SK-N-SH (cell line): ENCODE measurements around the gene CNGA4. TPM values are rescaled to one million over a fixed set of nuclear protein-coding genes. Genes with fewer than 3 reads are reported as not detected.

ENCODE experiments used
- CTCF ChIA-PET: fragments of 300-600, 350-600 bp; formaldehyde crosslinking; extraction: SDS; loops from one replicate; lab custom pipeline; 2021; lab: Yijun Ruan, JAX
- POLR2A ChIA-PET: fragments of 350-600 bp; sonication (Branson Sonifier 250); formaldehyde crosslinking; extraction: SDS; loops from one replicate; lab custom pipeline; 2020; ENCODE audit warnings: antibody characterized with exemption, inconsistent platforms; lab: Yijun Ruan, JAX
- DNase-seq: peaks from one replicate; pipeline ENCODE4 v3.0.0; 2012
- H2AFZ ChIP-seq: fragments of 200-600 bp; sonication (generic); 2 replicates; pipeline ENCODE4 v1.8.1; 2016; ENCODE audit warnings: antibody characterized with exemption, mild to moderate bottlenecking, low read depth
- H3F3A ChIP-seq: fragments of 200-600 bp; sonication (generic); replicated peaks from 2 replicates; pipeline ENCODE3; 2016; ENCODE audit warnings: antibody characterized with exemption, mild to moderate bottlenecking; ENCODE audit not compliant: insufficient read depth
- H3K27ac ChIP-seq, 2 experiments: fragments of 200-500 bp in 1 of 2; fragments of 200-600 bp in 1 of 2; sonication (Bioruptor generic) in 1 of 2; sonication (generic), shearing (Covaris generic) in 1 of 2; 2 replicates each; pipeline versions ENCODE4 v1.5.1 to v1.6.1; 2014 to 2016; ENCODE audit warnings: low read depth in 2 of 2, inconsistent platforms in 1 of 2, low read length in 1 of 2, mild to moderate bottlenecking in 1 of 2, mixed read lengths in 1 of 2
- H3K27me3 ChIP-seq: fragments of 200-600 bp; sonication (generic), shearing (Covaris generic); 2 replicates; pipeline ENCODE4 v1.6.1; 2016; ENCODE audit warnings: mixed run types; ENCODE audit not compliant: insufficient read depth
- H3K36me3 ChIP-seq, 2 experiments: fragments of 200-500 bp in 1 of 2; fragments of 200-600 bp in 1 of 2; sonication (Bioruptor generic) in 1 of 2; sonication (generic) in 1 of 2; replicated peaks in 1 of 2; 2 replicates each; pipeline versions ENCODE3 to v1.5.1; 2014 to 2016; ENCODE audit warnings: low read length in 1 of 2, mild to moderate bottlenecking in 1 of 2; ENCODE audit not compliant: insufficient read depth in 2 of 2, control insufficient read depth in 1 of 2
- H3K4me1 ChIP-seq, 2 experiments: fragments of 200-500 bp in 1 of 2; fragments of 200-600 bp in 1 of 2; sonication (Bioruptor generic) in 1 of 2; sonication (generic), shearing (Covaris generic) in 1 of 2; 2 replicates each; pipeline versions ENCODE4 v1.5.1 to v1.6.1; 2014 to 2016; ENCODE audit warnings: low read depth in 1 of 2, low read length in 1 of 2, mixed run types in 1 of 2; ENCODE audit not compliant: insufficient read depth in 2 of 2, control insufficient read depth in 1 of 2
- H3K4me2 ChIP-seq: fragments of 200-600 bp; sonication (generic), shearing (Covaris generic); 2 replicates; pipeline ENCODE4 v1.6.1; 2017; ENCODE audit warnings: mixed run types
- H3K4me3 ChIP-seq, 2 experiments: fragments of 200-500 bp in 1 of 2; fragments of 200-600 bp in 1 of 2; sonication (Bioruptor generic) in 1 of 2; sonication (generic), shearing (Covaris generic) in 1 of 2; 2 replicates each; pipeline versions ENCODE4 v1.5.1 to v1.8.1; 2014 to 2016; ENCODE audit warnings: low read depth in 2 of 2, inconsistent platforms in 1 of 2, low read length in 1 of 2, mild to moderate bottlenecking in 1 of 2, mixed read lengths in 1 of 2, moderate library complexity in 1 of 2
- H3K79me2 ChIP-seq: fragments of 200-600 bp; sonication (generic); 2 replicates; pipeline ENCODE4 v1.8.1; 2017; ENCODE audit warnings: mild to moderate bottlenecking; ENCODE audit not compliant: insufficient read depth
- H3K9ac ChIP-seq: fragments of 200-600 bp; sonication (generic); 2 replicates; pipeline ENCODE4 v1.6.1; 2017; ENCODE audit warnings: mixed run types
- H3K9me2 ChIP-seq: fragments of 200-600 bp; sonication (generic); 2 replicates; pipeline ENCODE4 v1.6.1; 2017; ENCODE audit warnings: mixed run types
- H3K9me3 ChIP-seq: fragments of 200-600 bp; sonication (generic); 2 replicates; pipeline ENCODE4 v1.6.1; 2017; ENCODE audit warnings: mixed run types, mild to moderate bottlenecking, moderate library complexity
- H4K20me1 ChIP-seq: fragments of 200-600 bp; sonication (generic); 2 replicates; pipeline ENCODE4 v1.6.1; 2017; ENCODE audit warnings: mild to moderate bottlenecking, mixed run types; ENCODE audit not compliant: insufficient read depth
- ELF1 ChIP-seq: IDR thresholded peaks from 2 replicates; pipeline ENCODE4 v1.4.0; 2012
- EP300 ChIP-seq, 2 experiments: IDR thresholded peaks; 2 replicates each; pipeline versions ENCODE4 v1.4.0 to v1.6.1; 2012; ENCODE audit warnings: borderline replicate concordance in 1 of 2, low read depth in 1 of 2, low read length in 1 of 2
- EZH2phosphoT487 ChIP-seq: fragments of 200-600 bp; sonication (generic); IDR thresholded peaks from 2 replicates; pipeline ENCODE4 v1.6.1; 2017; ENCODE audit warnings: low read depth, mixed run types, mild to moderate bottlenecking, antibody characterized with exemption, moderate library complexity, borderline replicate concordance
- FOSL2 ChIP-seq: IDR thresholded peaks from 2 replicates; pipeline ENCODE4 v1.4.0; 2012; ENCODE audit warnings: low read depth, mild to moderate bottlenecking, moderate library complexity, borderline replicate concordance
- FOXJ3 ChIP-seq: sonication (generic); formaldehyde crosslinking; IDR thresholded peaks from 2 replicates; pipeline ENCODE4 v1.5.1; 2020; ENCODE audit warnings: mild to moderate bottlenecking, missing genetic modification reagents
- GABPA ChIP-seq: IDR thresholded peaks from 2 replicates; pipeline ENCODE4 v1.4.0; 2012; ENCODE audit warnings: low read depth, mild to moderate bottlenecking
- JUND ChIP-seq: IDR thresholded peaks from 2 replicates; pipeline ENCODE4 v1.4.0; 2012
- MXI1 ChIP-seq: IDR thresholded peaks from 2 replicates; pipeline ENCODE4 v1.6.1; 2012; ENCODE audit warnings: mild to moderate bottlenecking, low read depth, low read length, improper control_type of control experiment
- POLR2AphosphoS5 ChIP-seq: IDR thresholded peaks from 2 replicates; pipeline ENCODE4 v1.6.1; 2012; ENCODE audit warnings: low read depth, low read length
- RCOR1 ChIP-seq: fragments of 150-350 bp; IDR thresholded peaks from 2 replicates; pipeline ENCODE4 v1.6.1; 2017; ENCODE audit warnings: antibody characterized with exemption, low read length
- SIN3A ChIP-seq: IDR thresholded peaks from 2 replicates; pipeline ENCODE4 v1.6.1; 2012; ENCODE audit warnings: low read depth, mild to moderate bottlenecking, low read length, moderate library complexity, borderline replicate concordance
- TAF1 ChIP-seq: IDR thresholded peaks from 2 replicates; pipeline ENCODE4 v1.6.1; 2012; ENCODE audit warnings: low read depth, mild to moderate bottlenecking, low read length, moderate library complexity, borderline replicate concordance
- TEAD4 ChIP-seq: IDR thresholded peaks from 2 replicates; pipeline ENCODE4 v1.4.0; 2012; ENCODE audit warnings: mild to moderate bottlenecking, borderline replicate concordance; ENCODE audit not compliant: insufficient read depth
- YY1 ChIP-seq: IDR thresholded peaks from 2 replicates; pipeline ENCODE4 v1.4.0; 2012; ENCODE audit warnings: low read depth, mild to moderate bottlenecking
- WGBS: methylation state at CpG from one replicate; pipeline ENCODE4 v1.1.6; 2017; ENCODE audit warnings: low lambda C conversion rate; 5-methylcytosine and 5-hydroxymethylcytosine counted together
- polyA plus RNA-seq, 3 experiments: library from polyadenylated mRNA; depleted of rRNA; stranded (reverse); fragments of >200 nt; gene quantifications; 2 replicates each; pipeline ENCODE4 v1.2.3, GENCODE V29; 2012
- TF ChIP-seq, protein P1 (sequence below): fragments of 150-350 bp; IDR thresholded peaks from 2 replicates; pipeline ENCODE4 v1.6.1; 2017; ENCODE audit warnings: antibody characterized with exemption, low read length, low read depth, borderline replicate concordance
- TF ChIP-seq, protein P2 (sequence below): IDR thresholded peaks from 2 replicates; pipeline ENCODE4 v1.4.0; 2012; ENCODE audit warnings: low read depth, borderline replicate concordance
- TF ChIP-seq, protein P3 (sequence below): IDR thresholded peaks from 2 replicates; pipeline ENCODE4; 2012
- TF ChIP-seq, protein P4 (sequence below): fragments of 150-350 bp; IDR thresholded peaks from 2 replicates; pipeline ENCODE4 v1.6.1; 2016; ENCODE audit warnings: mild to moderate bottlenecking, low read depth, low read length
- TF ChIP-seq, protein P5 (sequence below): IDR thresholded peaks from 2 replicates; pipeline ENCODE4 v1.4.0; 2012; ENCODE audit warnings: low read depth
- TF ChIP-seq, protein P6 (sequence below): IDR thresholded peaks from 2 replicates; pipeline ENCODE4 v1.4.0; 2012; ENCODE audit warnings: low read depth, borderline replicate concordance

The CNGA4 gene
- polyA plus RNA-seq, 1 of the 3 experiments (the other 2 are of a cell fraction), result 0.13 TPM

DNA sequence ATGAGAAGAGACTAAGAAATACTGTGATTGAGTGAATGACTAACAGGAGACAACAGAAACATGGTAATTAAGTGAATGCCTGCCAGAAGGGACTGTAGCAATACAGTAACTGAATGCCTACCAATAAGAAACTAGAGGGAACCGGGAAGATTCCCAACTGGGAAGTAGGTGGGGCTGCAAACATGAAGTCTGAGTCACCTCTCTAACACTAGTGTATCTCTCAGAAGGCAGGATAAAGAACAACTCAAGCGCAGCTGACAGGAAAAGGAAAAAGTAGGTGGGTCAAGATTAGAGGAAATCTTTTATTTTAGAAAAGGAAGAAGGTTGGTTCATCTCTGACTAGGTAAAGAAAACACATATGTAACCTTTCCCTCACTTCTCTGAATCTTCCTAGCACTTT lies 19.5 kb upstream of the CNGA4 start:
- H3K4me1 ChIP-seq, result no peaks in the 10 kb centered on the region
- H3F3A ChIP-seq, result no peaks in the 10 kb centered on the region
- H3K9ac ChIP-seq, result no peak overlapping the region
- H2AFZ ChIP-seq, result no peak overlapping the region
- POLR2A ChIA-PET, result no interaction called here
- H3K9me2 ChIP-seq, result no peaks in the 10 kb centered on the region
- TF ChIP-seq RCOR1, result no peak
- TF ChIP-seq JUND, result 0 out of 2 replicates have a peak, but pooled peaks have one; percentile 7
- TF ChIP-seq, all 33 proteins: peak for 1
- Histone ChIP-seq H3K36me3 (peaks cover 26 to 91% of the 10 kb centered on the region in 2 experiments), H3K4me3 (no peak overlapping the region), H3K27ac (no peak overlapping the region), H3K79me2 (no peaks in the 10 kb centered on the region), H3K4me2 (no peak overlapping the region), H3K9me3 (no peaks in the 10 kb centered on the region), H4K20me1 (peaks cover 4% of the 10 kb centered on the region; the same call in 1 of the 2 replicates), H3K27me3 (no peaks in the 10 kb centered on the region)
- DNase-seq, result no peak
- 65% methylated on average over 2 of the region's 2 CpGs for WGBS
- CTCF ChIA-PET, result no interaction called here

DNA sequence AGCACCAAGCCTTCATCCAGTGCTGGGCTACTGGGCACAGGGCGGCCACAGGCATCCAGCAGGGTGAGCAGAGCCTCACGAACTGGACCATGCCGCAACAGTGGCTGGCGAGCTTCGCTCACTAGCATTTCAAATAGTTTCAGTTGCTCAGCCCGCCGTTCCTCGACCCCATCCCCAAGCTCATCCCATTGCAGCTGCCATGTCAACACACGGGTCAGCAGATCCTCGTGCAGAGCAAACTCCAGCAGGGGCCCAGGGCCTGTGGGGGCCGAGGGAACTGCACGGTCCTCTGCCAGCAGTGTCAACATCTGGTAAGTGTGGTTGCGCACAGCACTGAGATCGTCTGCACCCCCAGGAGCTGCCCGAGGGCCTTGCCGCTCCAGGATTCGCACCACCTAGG lies 15.0 kb upstream of the CNGA4 start:
- no peak overlapping the region; a peak in 1 of 4 replicates for H3K27ac ChIP-seq
- H3K9ac ChIP-seq, result no peak overlapping the region
- no peak overlapping the region for H3K4me3 ChIP-seq
- H3K36me3 ChIP-seq, result peaks cover 16 to 56% of the 10 kb centered on the region in 2 experiments
- H3F3A ChIP-seq, result no peaks in the 10 kb centered on the region
- H3K4me1 ChIP-seq, result no peaks in the 10 kb centered on the region
- 97% methylated on average over 15 of the region's 17 CpGs for WGBS
- no peak overlapping the region for H3K4me2 ChIP-seq
- no peaks in the 10 kb centered on the region for H3K9me3 ChIP-seq
- H3K79me2 ChIP-seq, result peaks cover 29% of the 10 kb centered on the region
- H2AFZ ChIP-seq, result no peak overlapping the region
- no peak for TF ChIP-seq FOSL2
- TF ChIP-seq, protein P1, sequence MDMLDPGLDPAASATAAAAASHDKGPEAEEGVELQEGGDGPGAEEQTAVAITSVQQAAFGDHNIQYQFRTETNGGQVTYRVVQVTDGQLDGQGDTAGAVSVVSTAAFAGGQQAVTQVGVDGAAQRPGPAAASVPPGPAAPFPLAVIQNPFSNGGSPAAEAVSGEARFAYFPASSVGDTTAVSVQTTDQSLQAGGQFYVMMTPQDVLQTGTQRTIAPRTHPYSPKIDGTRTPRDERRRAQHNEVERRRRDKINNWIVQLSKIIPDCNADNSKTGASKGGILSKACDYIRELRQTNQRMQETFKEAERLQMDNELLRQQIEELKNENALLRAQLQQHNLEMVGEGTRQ, result no peak
- TF ChIP-seq EP300 (IDR thresholded peaks at IDR 0.05; ENCODE audit: borderline replicate concordance in 1 of 2, low read depth in 1 of 2, low read length in 1 of 2), result no peak
- TF ChIP-seq, protein P2, sequence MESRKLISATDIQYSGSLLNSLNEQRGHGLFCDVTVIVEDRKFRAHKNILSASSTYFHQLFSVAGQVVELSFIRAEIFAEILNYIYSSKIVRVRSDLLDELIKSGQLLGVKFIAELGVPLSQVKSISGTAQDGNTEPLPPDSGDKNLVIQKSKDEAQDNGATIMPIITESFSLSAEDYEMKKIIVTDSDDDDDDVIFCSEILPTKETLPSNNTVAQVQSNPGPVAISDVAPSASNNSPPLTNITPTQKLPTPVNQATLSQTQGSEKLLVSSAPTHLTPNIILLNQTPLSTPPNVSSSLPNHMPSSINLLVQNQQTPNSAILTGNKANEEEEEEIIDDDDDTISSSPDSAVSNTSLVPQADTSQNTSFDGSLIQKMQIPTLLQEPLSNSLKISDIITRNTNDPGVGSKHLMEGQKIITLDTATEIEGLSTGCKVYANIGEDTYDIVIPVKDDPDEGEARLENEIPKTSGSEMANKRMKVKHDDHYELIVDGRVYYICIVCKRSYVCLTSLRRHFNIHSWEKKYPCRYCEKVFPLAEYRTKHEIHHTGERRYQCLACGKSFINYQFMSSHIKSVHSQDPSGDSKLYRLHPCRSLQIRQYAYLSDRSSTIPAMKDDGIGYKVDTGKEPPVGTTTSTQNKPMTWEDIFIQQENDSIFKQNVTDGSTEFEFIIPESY, result no peak
- no peak for TF ChIP-seq SIN3A
- TF ChIP-seq RCOR1, result no peak
- TF ChIP-seq, protein P3, sequence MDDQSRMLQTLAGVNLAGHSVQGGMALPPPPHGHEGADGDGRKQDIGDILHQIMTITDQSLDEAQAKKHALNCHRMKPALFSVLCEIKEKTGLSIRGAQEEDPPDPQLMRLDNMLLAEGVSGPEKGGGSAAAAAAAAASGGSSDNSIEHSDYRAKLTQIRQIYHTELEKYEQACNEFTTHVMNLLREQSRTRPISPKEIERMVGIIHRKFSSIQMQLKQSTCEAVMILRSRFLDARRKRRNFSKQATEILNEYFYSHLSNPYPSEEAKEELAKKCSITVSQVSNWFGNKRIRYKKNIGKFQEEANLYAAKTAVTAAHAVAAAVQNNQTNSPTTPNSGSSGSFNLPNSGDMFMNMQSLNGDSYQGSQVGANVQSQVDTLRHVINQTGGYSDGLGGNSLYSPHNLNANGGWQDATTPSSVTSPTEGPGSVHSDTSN, result no peak
- no peak for TF ChIP-seq ELF1
- no peak for TF ChIP-seq EZH2phosphoT487
- TF ChIP-seq POLR2AphosphoS5, result no peak
- TF ChIP-seq, protein P4, sequence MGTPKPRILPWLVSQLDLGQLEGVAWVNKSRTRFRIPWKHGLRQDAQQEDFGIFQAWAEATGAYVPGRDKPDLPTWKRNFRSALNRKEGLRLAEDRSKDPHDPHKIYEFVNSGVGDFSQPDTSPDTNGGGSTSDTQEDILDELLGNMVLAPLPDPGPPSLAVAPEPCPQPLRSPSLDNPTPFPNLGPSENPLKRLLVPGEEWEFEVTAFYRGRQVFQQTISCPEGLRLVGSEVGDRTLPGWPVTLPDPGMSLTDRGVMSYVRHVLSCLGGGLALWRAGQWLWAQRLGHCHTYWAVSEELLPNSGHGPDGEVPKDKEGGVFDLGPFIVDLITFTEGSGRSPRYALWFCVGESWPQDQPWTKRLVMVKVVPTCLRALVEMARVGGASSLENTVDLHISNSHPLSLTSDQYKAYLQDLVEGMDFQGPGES, result no peak
- TF ChIP-seq, protein P5, sequence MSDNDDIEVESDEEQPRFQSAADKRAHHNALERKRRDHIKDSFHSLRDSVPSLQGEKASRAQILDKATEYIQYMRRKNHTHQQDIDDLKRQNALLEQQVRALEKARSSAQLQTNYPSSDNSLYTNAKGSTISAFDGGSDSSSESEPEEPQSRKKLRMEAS, result no peak
- no peak for TF ChIP-seq FOXJ3 (CRISPR knock-in tag)
- TF ChIP-seq MXI1, result no peak
- no peak for TF ChIP-seq TEAD4
- TF ChIP-seq YY1, result no peak
- no peak for TF ChIP-seq GABPA
- TF ChIP-seq, protein P6, sequence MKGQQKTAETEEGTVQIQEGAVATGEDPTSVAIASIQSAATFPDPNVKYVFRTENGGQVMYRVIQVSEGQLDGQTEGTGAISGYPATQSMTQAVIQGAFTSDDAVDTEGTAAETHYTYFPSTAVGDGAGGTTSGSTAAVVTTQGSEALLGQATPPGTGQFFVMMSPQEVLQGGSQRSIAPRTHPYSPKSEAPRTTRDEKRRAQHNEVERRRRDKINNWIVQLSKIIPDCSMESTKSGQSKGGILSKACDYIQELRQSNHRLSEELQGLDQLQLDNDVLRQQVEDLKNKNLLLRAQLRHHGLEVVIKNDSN, result no peak
- TF ChIP-seq TAF1, result no peak
- ChIA-PET POLR2A (no interaction called here), CTCF (interaction anchor here (0.6 to 1.1 kb wide), 3 partner anchors 13 to 186 kb away, joined by 3 read pairs; no protein-coding TSS in a partner anchor)
- peaks cover 17% of the 10 kb centered on the region; the same call in 1 of the 2 replicates for H4K20me1 ChIP-seq
- H3K9me2 ChIP-seq, result no peaks in the 10 kb centered on the region
- no peak for DNase-seq
- H3K27me3 ChIP-seq, result no peaks in the 10 kb centered on the region
